ENCODE data around the gene KMT2C.

The KMT2C gene

GRCh38 chr7:152342796-152343195 is 93.0 kb downstream of the KMT2C start:
- H3K4me3 ChIP-seq (ENCODE audit: low read length): no peak overlapping the region
- peaks cover 18% of the 10 kb centered on the region; the same call in 1 of the 2 replicates for H4K20me1 ChIP-seq (ENCODE audit: insufficient read depth, low read length)
- TF ChIP-seq EZH2 (optimal IDR thresholded peaks at IDR 0.05; ENCODE audit: low read depth, low read length): no peak
- H3K9me3 ChIP-seq (replicated peaks; ENCODE audit: insufficient read depth, low read length): no peaks in the 10 kb centered on the region
- peaks cover 97% of the 10 kb centered on the region for H3K79me2 ChIP-seq (ENCODE audit: low read length)
- no peak overlapping the region for H3K27ac ChIP-seq (ENCODE audit: low read length)
- no peaks in the 10 kb centered on the region for H3F3A ChIP-seq (ENCODE audit: insufficient read depth, low read length)
- H3K9ac ChIP-seq (ENCODE audit: low read length): no peak overlapping the region
- no peak for DNase-seq
- no peaks in the 10 kb centered on the region for H3K4me1 ChIP-seq (ENCODE audit: low read length)
- no peak overlapping the region for H3K4me2 ChIP-seq (ENCODE audit: low read depth, low read length)
- no peak overlapping the region for H2AFZ ChIP-seq (ENCODE audit: low read length)
- no peaks in the 10 kb centered on the region for H3K9me2 ChIP-seq (replicated peaks; ENCODE audit: insufficient read depth, low read length)
- 0 out of 2 replicates have a peak, but pooled peaks cover 5% of the 10 kb centered on the region for H3K36me3 ChIP-seq (replicated peaks; ENCODE audit: insufficient read depth, low read length)
- H3K27me3 ChIP-seq (replicated peaks; ENCODE audit: insufficient read depth, low read length): no peaks in the 10 kb centered on the region

- Histone ChIP-seq H3K27ac (ENCODE audit: low read length) (no peak overlapping the region), H3K4me1 (ENCODE audit: low read length) (0 out of 2 replicates have a peak, but pooled peaks cover 2% of the 10 kb centered on the region), H3K9me3 (replicated peaks; ENCODE audit: insufficient read depth, low read length) (no peaks in the 10 kb centered on the region), H3K4me3 (ENCODE audit: low read length) (no peak overlapping the region), H3F3A (ENCODE audit: insufficient read depth, low read length) (0 out of 2 replicates have a peak, but pooled peaks cover 2% of the 10 kb centered on the region), H3K27me3 (replicated peaks; ENCODE audit: insufficient read depth, low read length) (no peaks in the 10 kb centered on the region), H3K9ac (ENCODE audit: low read length) (no peak overlapping the region), H3K9me2 (replicated peaks; ENCODE audit: insufficient read depth, low read length) (no peaks in the 10 kb centered on the region), H3K36me3 (replicated peaks; ENCODE audit: insufficient read depth, low read length) (0 out of 2 replicates have a peak, but pooled peaks cover 5% of the 10 kb centered on the region), H4K20me1 (ENCODE audit: insufficient read depth, low read length) (peaks cover 18% of the 10 kb centered on the region; the same call in 1 of the 2 replicates), H3K4me2 (ENCODE audit: low read depth, low read length) (no peak overlapping the region), H2AFZ (ENCODE audit: low read length) (no peak overlapping the region), H3K79me2 (ENCODE audit: low read length) (peaks cover 96% of the 10 kb centered on the region)
- DNase-seq: no peak
- TF ChIP-seq EZH2 (optimal IDR thresholded peaks at IDR 0.05; ENCODE audit: low read depth, low read length): no peak
- no peak for TF ChIP-seq EZH2phosphoT487 (IDR thresholded peaks at IDR 0.05; ENCODE audit: low read length)
- TF ChIP-seq CTCF (IDR thresholded peaks at IDR 0.05; ENCODE audit: low read length): no peak
Measured at GRCh38 chr7:152341914-152342236, 93.9 kb downstream of the KMT2C start.

DNA sequence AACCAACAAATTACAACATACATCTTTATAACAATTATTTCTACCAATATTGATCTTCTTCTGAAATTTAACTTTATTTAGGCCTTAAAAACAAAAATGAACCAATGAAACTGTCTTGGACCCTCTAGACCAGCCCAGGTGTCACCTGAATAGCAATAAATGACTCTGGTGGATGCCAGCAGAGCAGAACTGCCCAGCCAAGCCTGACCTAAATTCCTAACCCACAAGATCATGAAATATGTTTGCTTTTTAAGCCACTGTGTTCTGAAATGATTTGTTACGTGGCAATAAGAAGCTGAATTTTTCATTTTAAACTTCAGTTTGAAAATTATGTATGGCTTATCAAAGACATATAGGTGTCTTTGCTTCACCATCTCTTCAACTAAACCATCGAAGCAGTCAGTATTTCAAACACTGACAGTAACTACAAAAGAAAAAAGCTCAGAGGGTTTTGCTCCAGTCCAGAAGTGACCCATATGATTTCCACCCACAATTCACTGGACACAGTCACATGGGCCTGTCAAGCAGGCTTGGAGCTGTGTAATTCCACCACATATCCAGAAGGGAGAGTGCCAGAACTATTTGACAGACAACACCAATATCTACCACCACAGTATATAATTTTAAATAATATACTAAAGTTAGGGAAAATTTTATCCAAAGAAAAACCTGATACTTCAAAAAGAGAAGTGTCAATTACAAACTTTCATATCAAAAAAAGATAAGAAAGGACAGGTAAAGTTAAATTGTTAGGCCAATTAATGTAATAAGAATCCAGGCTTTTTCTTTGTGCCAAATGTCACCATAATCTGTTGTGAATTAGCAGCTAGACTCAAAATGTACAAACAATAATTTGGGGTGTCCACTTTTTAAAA is 94.5 kb downstream of the KMT2C start:
- Histone ChIP-seq H3K4me3 (ENCODE audit: low read length) (no peak overlapping the region), H3K9me3 (replicated peaks; ENCODE audit: insufficient read depth, low read length) (no peaks in the 10 kb centered on the region), H3K36me3 (replicated peaks; ENCODE audit: insufficient read depth, low read length) (0 out of 2 replicates have a peak, but pooled peaks cover 5% of the 10 kb centered on the region), H3K79me2 (ENCODE audit: low read length) (peaks cover 96% of the 10 kb centered on the region), H3K9ac (ENCODE audit: low read length) (no peak overlapping the region), H2AFZ (ENCODE audit: low read length) (no peak overlapping the region), H3F3A (ENCODE audit: insufficient read depth, low read length) (peaks cover 6% of the 10 kb centered on the region; the same call in 1 of the 2 replicates), H3K9me2 (replicated peaks; ENCODE audit: insufficient read depth, low read length) (no peaks in the 10 kb centered on the region), H3K27ac (ENCODE audit: low read length) (no peak overlapping the region), H3K4me2 (ENCODE audit: low read depth, low read length) (no peak overlapping the region), H4K20me1 (ENCODE audit: insufficient read depth, low read length) (peaks cover 22% of the 10 kb centered on the region; the same call in 1 of the 2 replicates), H3K27me3 (replicated peaks; ENCODE audit: insufficient read depth, low read length) (no peaks in the 10 kb centered on the region), H3K4me1 (ENCODE audit: low read length) (peaks cover 8% of the 10 kb centered on the region)
- TF ChIP-seq EZH2 (optimal IDR thresholded peaks at IDR 0.05; ENCODE audit: low read depth, low read length): no peak
- no peak for TF ChIP-seq EZH2phosphoT487 (IDR thresholded peaks at IDR 0.05; ENCODE audit: low read length)
- TF ChIP-seq CTCF (IDR thresholded peaks at IDR 0.05; ENCODE audit: low read length): peak; percentile 35
- peak; percentile 35 for DNase-seq

DNA sequence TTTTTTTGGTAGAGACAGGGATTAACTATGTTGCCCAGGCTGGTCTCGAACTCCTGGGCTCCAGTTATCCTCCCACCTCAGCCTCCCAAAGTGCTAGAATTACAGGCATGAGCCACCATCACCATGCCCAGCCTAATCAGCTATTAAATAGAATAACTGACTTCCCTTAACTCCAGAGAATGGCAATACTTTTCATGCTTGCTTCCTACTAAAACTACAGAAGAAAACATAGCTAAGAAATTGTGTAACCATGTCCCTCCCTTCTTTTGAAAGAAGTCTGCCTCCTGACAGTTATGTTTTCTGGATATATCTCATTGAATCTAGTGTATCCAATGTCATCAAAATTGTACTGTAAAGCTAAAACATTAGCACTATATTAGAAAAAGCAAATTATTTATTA is 95.6 kb downstream of the KMT2C start:
- Histone ChIP-seq H3K4me3 (ENCODE audit: low read length) (no peak overlapping the region), H3K9ac (ENCODE audit: low read length) (no peak overlapping the region), H3K36me3 (replicated peaks; ENCODE audit: insufficient read depth, low read length) (no peaks in the 10 kb centered on the region), H3K9me3 (replicated peaks; ENCODE audit: insufficient read depth, low read length) (no peaks in the 10 kb centered on the region), H3K27me3 (replicated peaks; ENCODE audit: insufficient read depth, low read length) (no peaks in the 10 kb centered on the region), H3F3A (ENCODE audit: insufficient read depth, low read length) (peaks cover 11% of the 10 kb centered on the region; the same call in 1 of the 2 replicates), H3K4me2 (ENCODE audit: low read depth, low read length) (no peak overlapping the region), H4K20me1 (ENCODE audit: insufficient read depth, low read length) (peaks cover 23% of the 10 kb centered on the region; the same call in 1 of the 2 replicates), H3K4me1 (ENCODE audit: low read length) (peaks cover 12% of the 10 kb centered on the region), H2AFZ (ENCODE audit: low read length) (no peak overlapping the region), H3K79me2 (ENCODE audit: low read length) (peaks cover 96% of the 10 kb centered on the region), H3K27ac (ENCODE audit: low read length) (no peak overlapping the region), H3K9me2 (replicated peaks; ENCODE audit: insufficient read depth, low read length) (no peaks in the 10 kb centered on the region)
- no peak for DNase-seq
- TF ChIP-seq EZH2 (optimal IDR thresholded peaks at IDR 0.05; ENCODE audit: low read depth, low read length): no peak
- TF ChIP-seq CTCF (IDR thresholded peaks at IDR 0.05; ENCODE audit: low read length): no peak
- TF ChIP-seq EZH2phosphoT487 (IDR thresholded peaks at IDR 0.05; ENCODE audit: low read length): no peak
